MM.1S (cell line): ENCODE measurements around the gene B4GALT6.

Experiments
- EZH2 ChIP-seq: fragments of 300-600 bp; sonication (generic); optimal IDR thresholded peaks from 2 replicates; pipeline ENCODE3; 2017; ENCODE audit warnings: low read depth, mild to moderate bottlenecking, antibody characterized with exemption, low read length, mixed read lengths
- EZH2phosphoT487 ChIP-seq: fragments of 300-600 bp; sonication (generic); IDR thresholded peaks from 2 replicates; pipeline ENCODE4 v1.6.1; 2018; ENCODE audit warnings: antibody characterized with exemption, low read length
- TF ChIP-seq, protein P1 (sequence below): fragments of 300-600 bp; sonication (generic); IDR thresholded peaks from 2 replicates; pipeline ENCODE4 v1.5.1; 2016; ENCODE audit warnings: antibody characterized with exemption, low read length, mixed read lengths

GRCh38 chr18:31616586-31616985 lies 67.8 kb downstream of the B4GALT6 start:
- TF ChIP-seq, protein P1, sequence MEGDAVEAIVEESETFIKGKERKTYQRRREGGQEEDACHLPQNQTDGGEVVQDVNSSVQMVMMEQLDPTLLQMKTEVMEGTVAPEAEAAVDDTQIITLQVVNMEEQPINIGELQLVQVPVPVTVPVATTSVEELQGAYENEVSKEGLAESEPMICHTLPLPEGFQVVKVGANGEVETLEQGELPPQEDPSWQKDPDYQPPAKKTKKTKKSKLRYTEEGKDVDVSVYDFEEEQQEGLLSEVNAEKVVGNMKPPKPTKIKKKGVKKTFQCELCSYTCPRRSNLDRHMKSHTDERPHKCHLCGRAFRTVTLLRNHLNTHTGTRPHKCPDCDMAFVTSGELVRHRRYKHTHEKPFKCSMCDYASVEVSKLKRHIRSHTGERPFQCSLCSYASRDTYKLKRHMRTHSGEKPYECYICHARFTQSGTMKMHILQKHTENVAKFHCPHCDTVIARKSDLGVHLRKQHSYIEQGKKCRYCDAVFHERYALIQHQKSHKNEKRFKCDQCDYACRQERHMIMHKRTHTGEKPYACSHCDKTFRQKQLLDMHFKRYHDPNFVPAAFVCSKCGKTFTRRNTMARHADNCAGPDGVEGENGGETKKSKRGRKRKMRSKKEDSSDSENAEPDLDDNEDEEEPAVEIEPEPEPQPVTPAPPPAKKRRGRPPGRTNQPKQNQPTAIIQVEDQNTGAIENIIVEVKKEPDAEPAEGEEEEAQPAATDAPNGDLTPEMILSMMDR = no peak
- TF ChIP-seq EZH2 (no peak), EZH2phosphoT487 (no peak)
